HepG2 (cell line): ENCODE results near the gene NEDD8. TPM values are rescaled to one million over a fixed set of nuclear protein-coding genes. Genes with fewer than 3 reads are reported as not detected.

Experiments used
- ATAC-seq: fragments of 200-7000 bp; cut with Tn5 transposase; 3 replicates; pipeline ENCODE4 v1.9.1; 2020; ENCODE audit warnings: mild to moderate bottlenecking, moderate library complexity
- BruUV-seq: library from RNA; stranded (reverse); fragments of 400-500 nt; replicated peaks from 2 replicates; lab custom pipeline; 2021; lab: Mats Ljungman, UMichigan
- CTCF ChIA-PET: fragments of 300-600 bp; formaldehyde crosslinking; extraction: SDS; loops from one replicate; lab custom pipeline; 2021; ENCODE audit warnings: low total read pairs, inconsistent platforms, low intra/inter-chr PET ratio; lab: Yijun Ruan, JAX
- POLR2A ChIA-PET: fragments of 350-600 bp; sonication (Branson Sonifier 250); formaldehyde crosslinking; loops from one replicate; lab custom pipeline; 2020; ENCODE audit warnings: antibody characterized with exemption, inconsistent platforms; lab: Yijun Ruan, JAX
- DNase-seq: peaks from one replicate; pipeline ENCODE4 v3.0.0-alpha.2; 2015; ENCODE audit warnings: low spot score
- FAIRE-seq: peaks from 3 replicates; lab custom pipeline; 2011; peaks lifted over from hg19 to GRCh38; lab: Jason Lieb, UNC
- H2AFZ ChIP-seq: one replicate; pipeline ENCODE4 v1.6.1; 2011; ENCODE audit warnings: low read length, inconsistent platforms
- H3K27ac ChIP-seq: fragments of 300-600 bp; 3 replicates; pipeline ENCODE4 v1.8.0; 2011; ENCODE audit warnings: mixed run types, mild to moderate bottlenecking, mixed read lengths, low read length, inconsistent platforms; ENCODE audit not compliant: insufficient read depth; ENCODE audit errors: extremely low read length
- H3K27me3 ChIP-seq, 2 experiments: fragments of 200-600 bp in 1 of 2; 2 replicates in 1 of 2; 3 replicates in 1 of 2; pipeline versions ENCODE4 v1.6.0 to v1.8.0; 2011; ENCODE audit warnings: low read length in 2 of 2, mild to moderate bottlenecking in 2 of 2, moderate library complexity in 2 of 2, inconsistent platforms in 1 of 2; ENCODE audit not compliant: insufficient read depth in 2 of 2, control insufficient read depth in 1 of 2
- H3K36me3 ChIP-seq, 2 experiments: fragments of 200-600 bp in 1 of 2; replicated peaks in 1 of 2; 2 replicates in 1 of 2; 3 replicates in 1 of 2; pipeline versions ENCODE4 v1.5.1 to v1.8.0; 2011; ENCODE audit warnings: low read length in 2 of 2, inconsistent platforms in 1 of 2; ENCODE audit not compliant: insufficient read depth in 2 of 2, control insufficient read depth in 1 of 2
- H3K4me1 ChIP-seq: 2 replicates; pipeline ENCODE4 v1.5.1; 2012; ENCODE audit warnings: low read length, inconsistent platforms; ENCODE audit not compliant: insufficient read depth
- H3K4me2 ChIP-seq: 2 replicates; pipeline ENCODE4 v1.6.0; 2011; ENCODE audit warnings: low read depth, low read length, inconsistent platforms
- H3K4me3 ChIP-seq, 3 experiments: fragments of 200-600 bp in 1 of 3; sonication (generic), shearing (Covaris generic) in 1 of 3; replicated peaks in 1 of 3; 2 replicates each; pipeline ENCODE4 v1.5.1; 2011 to 2016; ENCODE audit warnings: low read length in 3 of 3, inconsistent platforms in 2 of 3, low read depth in 2 of 3, mild to moderate bottlenecking in 2 of 3, control low read depth in 1 of 3, mixed read lengths in 1 of 3; ENCODE audit not compliant: insufficient read depth in 1 of 3
- H3K79me2 ChIP-seq: one replicate; pipeline ENCODE4 v1.6.1; 2011; ENCODE audit warnings: low read length, inconsistent platforms; ENCODE audit not compliant: insufficient read depth
- H3K9ac ChIP-seq: 2 replicates; pipeline ENCODE4 v1.6.0; 2011; ENCODE audit warnings: mild to moderate bottlenecking, low read depth, low read length, inconsistent platforms; ENCODE audit not compliant: insufficient read depth
- H3K9me3 ChIP-seq: 2 replicates; pipeline ENCODE4 v1.5.1; 2012; ENCODE audit warnings: mild to moderate bottlenecking, low read length
- H4K20me1 ChIP-seq: 2 replicates; pipeline ENCODE4 v1.6.0; 2011; ENCODE audit warnings: inconsistent platforms, mild to moderate bottlenecking, low read length, moderate library complexity; ENCODE audit not compliant: insufficient read depth
- EED ChIP-seq: sonication (generic); formaldehyde crosslinking; IDR thresholded peaks from 2 replicates; pipeline ENCODE4 v1.5.0; 2020; ENCODE audit warnings: mild to moderate bottlenecking, missing genetic modification reagents
- EP300 ChIP-seq, 3 experiments: sonication (generic) in 1 of 3; formaldehyde crosslinking in 1 of 3; IDR thresholded peaks; 2 replicates each; pipeline versions ENCODE4 v1.5.1 to v1.6.1; 2011 to 2020; ENCODE audit warnings: low read depth in 2 of 3, low read length in 2 of 3, borderline replicate concordance in 1 of 3, improper control_type of control experiment in 1 of 3, mild to moderate bottlenecking in 1 of 3, missing genetic modification reagents in 1 of 3, moderate library complexity in 1 of 3
- POLR2AphosphoS2 ChIP-seq: IDR thresholded peaks from 2 replicates; pipeline ENCODE4 v1.6.1; 2011; ENCODE audit warnings: low read depth, low read length, improper control_type of control experiment
- ZKSCAN1 ChIP-seq: fragments of 150-350 bp; IDR thresholded peaks from 2 replicates; pipeline ENCODE4 v1.6.1; 2014; ENCODE audit warnings: low read length
- ZNF251 ChIP-seq: sonication (generic); formaldehyde crosslinking; IDR thresholded peaks from 2 replicates; pipeline ENCODE4 v1.9.0; 2021; ENCODE audit warnings: mild to moderate bottlenecking, missing genetic modification reagents
- ZNF329 ChIP-seq: sonication (generic); formaldehyde crosslinking; IDR thresholded peaks from 2 replicates; pipeline ENCODE4 v1.9.0; 2021; ENCODE audit warnings: low read depth, mild to moderate bottlenecking, missing genetic modification reagents
- ZNF772 ChIP-seq: sonication (generic); formaldehyde crosslinking; IDR thresholded peaks from 2 replicates; pipeline ENCODE4 v1.5.0; 2020; ENCODE audit warnings: mild to moderate bottlenecking, missing genetic modification reagents
- whole genome bisulfite sequencing: methylation state at CpG from one replicate; pipeline ENCODE4 v1.1.6; 2017; ENCODE audit warnings: low lambda C conversion rate; 5-methylcytosine and 5-hydroxymethylcytosine counted together
- in situ Hi-C: cut with HindIII; loops from 2 replicates; pipeline ENCODE4 v1.10.0; 2017; ENCODE audit warnings: low pct_unique_long_range_greater_than_20kb; ENCODE audit not compliant: extremely low pct_ligation_motif_present
- intact Hi-C: fragments of 100-400 bp; cut with micrococcal nuclease; formaldehyde crosslinking; loops from one replicate; pipeline ENCODE4 v1.10.0; 2022; ENCODE audit not compliant: unreplicated experiment
- polyA plus RNA-seq, 8 experiments: library from polyadenylated mRNA; depleted of rRNA in 3 of 8; stranded (reverse) in 7 of 8; unstranded in 1 of 8; fragments of >200 nt; fragmentation: Illumina TruSeq in 4 of 8; extraction: Trizol in 4 of 8; gene quantifications; 2 replicates each; pipeline versions ENCODE4 v1.2.1 to v1.2.3, GENCODE V29; 2011 to 2016; ENCODE audit warnings: low read depth in 4 of 8, missing spikeins in 1 of 8, mixed read lengths in 1 of 8; ENCODE audit not compliant: insufficient read depth in 1 of 8
- total RNA-seq, 5 experiments: library from RNA; depleted of rRNA; stranded (reverse); fragments of >200 nt; fragmentation: Illumina TruSeq; extraction: Trizol; gene quantifications; 2 replicates each; pipeline ENCODE4 v1.2.3, GENCODE V29; 2016; ENCODE audit warnings: low read depth in 1 of 5
- TF ChIP-seq, protein P1 (sequence below): sonication (generic); formaldehyde crosslinking; IDR thresholded peaks from 2 replicates; pipeline ENCODE4 v1.5.0; 2020; ENCODE audit warnings: missing genetic modification reagents
- TF ChIP-seq, protein P2 (sequence below): sonication (generic); formaldehyde crosslinking; IDR thresholded peaks from 2 replicates; pipeline ENCODE4 v1.4.0; 2020; ENCODE audit warnings: low read depth, mild to moderate bottlenecking, missing genetic modification reagents
- TF ChIP-seq, protein P3 (sequence below): IDR thresholded peaks from 2 replicates; pipeline ENCODE4 v1.6.1; 2016; ENCODE audit warnings: mild to moderate bottlenecking, missing biosample characterization, missing genetic modification reagents

Gene NEDD8
- total and polyA plus RNA-seq, 2 of the 13 experiments (the other 11 are each of a cell fraction or from before 2014, with no cell fraction given) = 535 to 713 TPM

DNA sequence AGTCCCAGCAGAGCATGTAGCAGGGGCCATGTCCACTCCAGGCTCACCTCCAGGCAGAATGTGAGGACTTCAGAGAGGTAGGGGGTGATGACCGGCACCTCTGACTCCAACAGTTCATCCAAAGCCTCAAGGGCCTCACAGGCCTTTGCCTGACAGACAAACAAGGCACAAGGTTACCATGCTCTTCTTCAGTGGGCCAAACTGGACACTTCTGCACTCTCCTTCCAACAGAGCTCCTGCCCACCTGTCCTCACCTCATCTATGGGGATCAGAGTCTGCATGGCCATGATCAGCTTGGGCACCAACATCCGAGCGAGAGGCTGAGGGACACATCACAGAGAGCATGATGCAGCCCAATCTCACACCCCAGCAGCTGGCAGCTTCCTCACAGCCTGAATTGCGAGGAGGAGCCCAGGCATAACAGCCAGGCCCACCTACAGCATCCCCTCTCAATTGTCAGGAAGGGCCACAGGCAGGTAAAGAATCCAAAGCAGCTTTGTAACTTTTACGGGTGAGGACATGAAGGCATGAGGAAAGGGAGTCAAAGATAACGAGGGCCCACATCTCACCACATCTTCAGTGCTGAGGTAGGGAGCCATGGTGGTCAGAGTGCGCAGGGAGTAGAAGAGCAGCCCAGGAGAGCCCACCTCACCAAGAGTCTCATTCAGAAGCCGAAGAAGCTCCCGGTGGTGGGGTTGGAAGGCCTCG is 45.2 kb downstream of the NEDD8 start (continued):
- TF ChIP-seq ZKSCAN1 = no peak
- TF ChIP-seq, protein P1, sequence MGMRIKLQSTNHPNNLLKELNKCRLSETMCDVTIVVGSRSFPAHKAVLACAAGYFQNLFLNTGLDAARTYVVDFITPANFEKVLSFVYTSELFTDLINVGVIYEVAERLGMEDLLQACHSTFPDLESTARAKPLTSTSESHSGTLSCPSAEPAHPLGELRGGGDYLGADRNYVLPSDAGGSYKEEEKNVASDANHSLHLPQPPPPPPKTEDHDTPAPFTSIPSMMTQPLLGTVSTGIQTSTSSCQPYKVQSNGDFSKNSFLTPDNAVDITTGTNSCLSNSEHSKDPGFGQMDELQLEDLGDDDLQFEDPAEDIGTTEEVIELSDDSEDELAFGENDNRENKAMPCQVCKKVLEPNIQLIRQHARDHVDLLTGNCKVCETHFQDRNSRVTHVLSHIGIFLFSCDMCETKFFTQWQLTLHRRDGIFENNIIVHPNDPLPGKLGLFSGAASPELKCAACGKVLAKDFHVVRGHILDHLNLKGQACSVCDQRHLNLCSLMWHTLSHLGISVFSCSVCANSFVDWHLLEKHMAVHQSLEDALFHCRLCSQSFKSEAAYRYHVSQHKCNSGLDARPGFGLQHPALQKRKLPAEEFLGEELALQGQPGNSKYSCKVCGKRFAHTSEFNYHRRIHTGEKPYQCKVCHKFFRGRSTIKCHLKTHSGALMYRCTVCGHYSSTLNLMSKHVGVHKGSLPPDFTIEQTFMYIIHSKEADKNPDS (CRISPR knock-in tag) = no peak

DNA sequence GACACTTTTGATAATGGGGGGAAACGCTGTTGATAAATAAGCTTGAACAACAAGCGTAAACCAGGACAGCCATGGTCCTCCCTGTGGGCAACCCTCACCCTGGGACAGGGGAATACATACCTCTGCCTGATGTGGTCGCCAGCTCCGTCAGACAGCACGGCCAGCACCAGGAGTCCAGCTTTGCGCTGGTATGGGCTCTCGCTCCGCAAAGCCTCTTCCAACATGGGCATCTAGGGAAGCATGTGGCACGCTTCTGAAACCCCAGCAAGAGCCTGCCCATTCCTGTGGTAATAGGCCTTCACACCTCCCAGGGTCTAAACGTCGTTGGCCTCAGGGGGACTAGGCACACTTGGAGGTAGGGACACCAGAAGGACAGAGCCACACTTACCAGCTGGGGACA is 46.4 kb downstream of the NEDD8 start:
- H3K36me3 ChIP-seq = peaks cover 71 to 75% of the 10 kb centered on the region in 2 experiments
- no TSS peak for BruUV-seq
- WGBS = 92% methylated on average over 11 of the region's 11 CpGs
- intact Hi-C loops = no loop called here
- no peak for FAIRE-seq
- peaks cover 24% of the 10 kb centered on the region for H3K4me1 ChIP-seq
- H2AFZ ChIP-seq = no peak overlapping the region
- ChIA-PET CTCF (no interaction called here), POLR2A (interaction anchor here (0.9 to 8.1 kb wide), 7 partner anchors 8 to 71 kb away, joined by 3 to 65 read pairs (median 11); partner anchors contain the start of genes CHMP4A, DCAF11, EMC9 and IRF9)
- no peak overlapping the region for H3K4me2 ChIP-seq
- H3K9ac ChIP-seq = no peak overlapping the region
- ATAC-seq = no peak
- no peak overlapping the region for H3K4me3 ChIP-seq
- in situ Hi-C loops = no loop called here
- H3K79me2 ChIP-seq = peaks cover 15% of the 10 kb centered on the region
- H3K9me3 ChIP-seq = no peaks in the 10 kb centered on the region
- no peak for DNase-seq
- TF ChIP-seq ZNF772 (CRISPR knock-in tag) (no peak), ZNF251 (CRISPR knock-in tag) (no peak), EED (0 out of 2 replicates have a peak, but pooled peaks have one; percentile 20), POLR2AphosphoS2 (no peak), EP300 (IDR thresholded peaks at IDR 0.05; ENCODE audit: low read depth in 2 of 2, low read length in 2 of 2) (no peak), EP300 (CRISPR knock-in tag; IDR thresholded peaks at IDR 0.05; ENCODE audit: borderline replicate concordance) (no peak), ZNF329 (0 out of 2 replicates have a peak, but pooled peaks have one; percentile 6)
- TF ChIP-seq, protein P2, sequence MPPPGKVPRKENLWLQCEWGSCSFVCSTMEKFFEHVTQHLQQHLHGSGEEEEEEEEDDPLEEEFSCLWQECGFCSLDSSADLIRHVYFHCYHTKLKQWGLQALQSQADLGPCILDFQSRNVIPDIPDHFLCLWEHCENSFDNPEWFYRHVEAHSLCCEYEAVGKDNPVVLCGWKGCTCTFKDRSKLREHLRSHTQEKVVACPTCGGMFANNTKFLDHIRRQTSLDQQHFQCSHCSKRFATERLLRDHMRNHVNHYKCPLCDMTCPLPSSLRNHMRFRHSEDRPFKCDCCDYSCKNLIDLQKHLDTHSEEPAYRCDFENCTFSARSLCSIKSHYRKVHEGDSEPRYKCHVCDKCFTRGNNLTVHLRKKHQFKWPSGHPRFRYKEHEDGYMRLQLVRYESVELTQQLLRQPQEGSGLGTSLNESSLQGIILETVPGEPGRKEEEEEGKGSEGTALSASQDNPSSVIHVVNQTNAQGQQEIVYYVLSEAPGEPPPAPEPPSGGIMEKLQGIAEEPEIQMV = no peak
- TF ChIP-seq, protein P3, sequence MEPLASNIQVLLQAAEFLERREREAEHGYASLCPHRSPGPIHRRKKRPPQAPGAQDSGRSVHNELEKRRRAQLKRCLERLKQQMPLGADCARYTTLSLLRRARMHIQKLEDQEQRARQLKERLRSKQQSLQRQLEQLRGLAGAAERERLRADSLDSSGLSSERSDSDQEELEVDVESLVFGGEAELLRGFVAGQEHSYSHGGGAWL = no peak
- TF ChIP-seq, all 625 proteins: peak for 2
- no peaks in the 10 kb centered on the region for H3K27me3 ChIP-seq
- H4K20me1 ChIP-seq = no peaks in the 10 kb centered on the region
- H3K27ac ChIP-seq = no peak overlapping the region
